Vagina (tissue), 2 donors: Measurements from ENCODE around the gene GLT1D1. TPM values are rescaled to one million over a fixed set of nuclear protein-coding genes. Genes with fewer than 3 reads are reported as not detected.

Experiments
- DNase-seq, 2 donors: peaks; one replicate each; pipeline ENCODE4 v3.0.0-alpha.2; 2017; ENCODE audit errors: extremely low spot score in 2 of 2
- H3K27ac ChIP-seq: fragments of 200-600 bp; sonication (generic); one replicate; pipeline ENCODE4 v1.5.1; 2019
- H3K27me3 ChIP-seq: fragments of 200-600 bp; sonication (generic); one replicate; pipeline ENCODE4 v1.5.1; 2019
- H3K36me3 ChIP-seq, 2 donors: fragments of 200-600 bp; sonication (generic); one replicate each; pipeline ENCODE4 v1.5.1; 2017 to 2019
- H3K4me1 ChIP-seq: fragments of 200-600 bp; sonication (generic); one replicate; pipeline ENCODE4 v1.5.1; 2019
- H3K4me3 ChIP-seq, 2 donors: fragments of 200-600 bp; sonication (generic); 1 replicate in 1 of 2; 2 replicates in 1 of 2; pipeline ENCODE4 v1.5.1; 2016 to 2019
- H3K9me3 ChIP-seq: fragments of 200-600 bp; sonication (generic); one replicate; pipeline ENCODE4 v1.5.1; 2019
- CTCF ChIP-seq, 3 experiments: fragments of 450-650 bp in 2 of 3; fragments of 200-600 bp in 1 of 3; sonication (generic) in 1 of 3; IDR thresholded peaks; one replicate each; pipeline ENCODE4 v1.5.1; 2017 to 2019; ENCODE audit warnings: antibody characterized with exemption in 3 of 3, mild to moderate bottlenecking in 2 of 3, moderate library complexity in 2 of 3
- POLR2A ChIP-seq, 2 donors: fragments of 450-650 bp; IDR thresholded peaks; one replicate each; pipeline ENCODE4 v1.6.1; 2017; ENCODE audit warnings: antibody characterized with exemption in 2 of 2, mild to moderate bottlenecking in 2 of 2, moderate library complexity in 2 of 2
- POLR2AphosphoS5 ChIP-seq, 2 donors: sonication (generic); formaldehyde crosslinking; IDR thresholded peaks; one replicate each; pipeline ENCODE4 v1.9.0; 2017; ENCODE audit warnings: antibody characterized with exemption in 2 of 2, mild to moderate bottlenecking in 2 of 2, low read depth in 1 of 2; ENCODE audit not compliant: insufficient read depth in 1 of 2
- intact Hi-C: fragments of 100-400 bp; cut with DNase I; formaldehyde crosslinking; loops from one replicate; pipeline ENCODE4 v1.15.1; 2023
- total RNA-seq: library from RNA; depleted of rRNA; stranded (reverse); fragments of >200 nt; gene quantifications from one replicate; pipeline ENCODE4 v1.2.3, GENCODE V29; 2016

Gene GLT1D1
- total RNA-seq, 1 donor from 2014 or later: 0.74 TPM

GRCh38 chr12:128914908-128915563 is 61.8 kb downstream of the GLT1D1 start:
- no peak overlapping the region for H3K27ac ChIP-seq
- DNase-seq: no peak
- H3K4me3 ChIP-seq: no peak overlapping the region
- H3K9me3 ChIP-seq: no peaks in the 10 kb centered on the region
- no peaks in the 10 kb centered on the region for H3K27me3 ChIP-seq
- intact Hi-C loops: no loop called here
- no peaks in the 10 kb centered on the region for H3K36me3 ChIP-seq
- no peaks in the 10 kb centered on the region for H3K4me1 ChIP-seq
- TF ChIP-seq POLR2AphosphoS5 (IDR thresholded peaks at IDR 0.05; ENCODE audit: insufficient read depth in 1 of 2, low read depth in 1 of 2) (no peak), CTCF (IDR thresholded peaks at IDR 0.05) (no peak), POLR2A (IDR thresholded peaks at IDR 0.05) (no peak)

GRCh38 chr12:128916425-128916824 is 63.1 kb downstream of the GLT1D1 start:
- Histone ChIP-seq H3K27me3 (no peaks in the 10 kb centered on the region), H3K36me3 (no peaks in the 10 kb centered on the region), H3K4me3 (no peak overlapping the region), H3K4me1 (peaks cover 4% of the 10 kb centered on the region), H3K9me3 (no peaks in the 10 kb centered on the region), H3K27ac (no peak overlapping the region)
- TF ChIP-seq POLR2AphosphoS5 (IDR thresholded peaks at IDR 0.05; ENCODE audit: insufficient read depth in 1 of 2, low read depth in 1 of 2) (no peak), POLR2A (IDR thresholded peaks at IDR 0.05) (no peak), CTCF (IDR thresholded peaks at IDR 0.05) (no peak)
- intact Hi-C loops: no loop called here
- no peak for DNase-seq

- peaks cover 4% of the 10 kb centered on the region for H3K4me1 ChIP-seq
- no peaks in the 10 kb centered on the region for H3K27me3 ChIP-seq
- H3K4me3 ChIP-seq: no peak overlapping the region
- TF ChIP-seq POLR2A (IDR thresholded peaks at IDR 0.05) (no peak), POLR2AphosphoS5 (IDR thresholded peaks at IDR 0.05; ENCODE audit: insufficient read depth in 1 of 2, low read depth in 1 of 2) (no peak), CTCF (IDR thresholded peaks at IDR 0.05) (no peak)
- no peaks in the 10 kb centered on the region for H3K9me3 ChIP-seq
- no peaks in the 10 kb centered on the region for H3K36me3 ChIP-seq
- DNase-seq: no peak
- intact Hi-C loops: no loop called here
- H3K27ac ChIP-seq: no peak overlapping the region
Measured at GRCh38 chr12:128918481-128919260, 65.4 kb downstream of the GLT1D1 start.

- Histone ChIP-seq H3K4me1 (peaks cover 4% of the 10 kb centered on the region), H3K27ac (no peak overlapping the region), H3K36me3 (no peaks in the 10 kb centered on the region), H3K4me3 (no peak overlapping the region), H3K9me3 (no peaks in the 10 kb centered on the region), H3K27me3 (no peaks in the 10 kb centered on the region)
- no peak for DNase-seq
- intact Hi-C loops: no loop called here
- TF ChIP-seq POLR2AphosphoS5 (IDR thresholded peaks at IDR 0.05; ENCODE audit: insufficient read depth in 1 of 2, low read depth in 1 of 2) (peak in 1 of 2 donors; percentile 63), POLR2A (IDR thresholded peaks at IDR 0.05) (no peak)
Measured at GRCh38 chr12:128920468-128920867, 67.2 kb downstream of the GLT1D1 start.

- Histone ChIP-seq H3K4me1 (no peaks in the 10 kb centered on the region), H3K4me3 (no peak overlapping the region), H3K9me3 (no peaks in the 10 kb centered on the region), H3K27ac (no peak overlapping the region), H3K36me3 (no peaks in the 10 kb centered on the region), H3K27me3 (no peaks in the 10 kb centered on the region)
- intact Hi-C loops: no loop called here
- no peak for DNase-seq
- TF ChIP-seq POLR2A (IDR thresholded peaks at IDR 0.05) (no peak), CTCF (IDR thresholded peaks at IDR 0.05) (no peak), POLR2AphosphoS5 (IDR thresholded peaks at IDR 0.05; ENCODE audit: insufficient read depth in 1 of 2, low read depth in 1 of 2) (no peak)
Measured at GRCh38 chr12:128928361-128928760, 75.1 kb downstream of the GLT1D1 start.
